GM19043 (cell line): ENCODE measurements around the gene PRSS12.
"Not testable (repeated sequence)": the region's sequence is repeated elsewhere in the genome, so short reads cannot be mapped to it uniquely, and the experiment has no call there.

Experiments
- ATAC-seq: cut with Tn5 transposase; IDR thresholded peaks from one replicate; pipeline ENCODE4 v1.9.1; 2021; ENCODE audit warnings: low read depth; ENCODE audit not compliant: unreplicated experiment

The PRSS12 gene

GRCh38 chr4:118326585-118326984 lies 26.2 kb downstream of the PRSS12 start:
- no peak for ATAC-seq

GRCh38 chr4:118325431-118325830 lies 27.4 kb downstream of the PRSS12 start:
- no peak for ATAC-seq

DNA sequence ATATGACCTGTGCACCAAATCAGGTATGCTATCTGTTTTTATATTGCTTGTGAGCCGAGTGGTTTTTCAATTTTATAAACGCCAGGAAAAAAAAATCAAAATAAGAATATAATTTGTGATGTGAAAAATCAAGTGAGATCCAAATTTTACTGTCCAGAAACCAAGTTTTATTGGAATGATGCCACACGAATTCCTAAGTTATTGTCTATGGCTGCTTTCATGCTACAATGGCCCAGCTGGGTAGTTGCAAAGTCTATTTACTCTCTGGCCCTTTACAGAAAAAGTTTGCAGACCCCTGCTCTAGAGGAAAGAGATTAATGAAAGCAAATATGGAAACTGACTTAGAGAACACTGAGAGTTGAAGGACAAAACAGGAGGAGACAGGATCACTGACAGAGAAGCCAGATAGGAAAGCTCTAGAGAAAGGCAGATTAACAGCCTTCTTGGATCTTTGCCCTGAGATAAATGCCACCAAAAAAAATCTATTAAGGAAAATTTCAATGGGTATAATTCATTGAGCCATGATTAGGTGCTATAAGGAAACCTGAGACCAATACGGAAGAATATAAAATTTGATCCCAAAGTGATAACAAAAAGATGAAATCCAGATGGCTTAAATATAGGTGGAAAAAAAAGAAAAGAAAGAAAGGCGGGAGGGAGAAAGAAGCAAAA lies 29.8 kb downstream of the PRSS12 start:
- ATAC-seq: no peak

- ATAC-seq: no peak
These were observed 33.9 kb downstream of the PRSS12 start for GRCh38 chr4:118318931-118319330.

DNA sequence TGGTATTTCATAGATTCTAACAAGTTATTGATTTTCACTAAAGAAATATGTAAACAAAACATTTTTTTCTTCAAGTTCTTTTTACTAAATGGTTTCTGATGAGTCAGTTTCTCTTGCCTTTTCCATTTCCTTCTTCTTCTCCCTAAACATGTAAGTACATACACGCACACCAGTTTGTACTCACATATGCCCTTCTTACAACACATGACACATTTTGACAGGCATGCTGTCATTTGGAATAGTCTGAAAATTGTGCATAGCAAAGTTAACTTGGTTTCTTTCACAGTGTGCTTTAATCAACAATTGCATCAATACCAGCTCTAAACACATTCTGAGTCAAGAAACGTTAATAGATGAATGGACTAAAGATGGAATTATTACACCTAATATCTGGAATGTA lies 35.1 kb downstream of the PRSS12 start:
- ATAC-seq: no peak

DNA sequence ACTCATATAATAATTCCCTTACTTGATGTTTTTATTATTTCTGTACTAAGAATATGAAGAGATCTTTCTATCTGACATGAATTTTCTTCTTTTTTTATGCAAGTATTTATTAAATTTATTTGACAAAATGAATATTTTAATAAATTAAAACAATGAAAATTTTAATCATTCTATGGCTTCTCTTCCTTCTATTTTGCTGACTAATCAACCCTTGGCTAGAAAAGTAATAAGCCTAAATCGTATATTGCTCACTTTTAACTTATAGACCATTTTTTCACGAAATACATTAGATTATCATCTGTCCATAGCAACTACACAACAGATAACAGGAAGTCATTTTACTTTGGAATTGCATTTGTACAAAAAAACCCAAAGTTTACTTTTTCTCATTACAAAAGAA lies 38.6 kb downstream of the PRSS12 start:
- ATAC-seq: no peak

DNA sequence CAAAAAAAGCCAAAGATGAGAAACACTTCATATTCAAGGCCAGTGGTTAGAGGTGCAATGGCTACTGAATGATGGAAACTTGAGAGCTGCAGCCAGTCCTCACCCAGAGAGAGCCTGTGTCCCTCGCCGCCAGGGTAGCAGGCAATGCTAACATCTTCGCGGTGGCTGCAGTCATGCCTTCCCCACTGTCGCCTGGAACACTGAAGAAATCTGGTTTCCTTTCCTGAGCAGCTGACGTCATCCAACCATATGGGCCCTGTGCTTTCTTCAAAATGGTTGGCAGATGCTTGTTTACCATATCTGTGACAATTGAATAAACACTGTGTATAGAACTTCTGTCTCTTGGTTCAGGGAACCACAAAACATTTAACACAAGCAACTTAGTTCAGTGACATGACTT lies 39.7 kb downstream of the PRSS12 start:
- no peak for ATAC-seq

DNA sequence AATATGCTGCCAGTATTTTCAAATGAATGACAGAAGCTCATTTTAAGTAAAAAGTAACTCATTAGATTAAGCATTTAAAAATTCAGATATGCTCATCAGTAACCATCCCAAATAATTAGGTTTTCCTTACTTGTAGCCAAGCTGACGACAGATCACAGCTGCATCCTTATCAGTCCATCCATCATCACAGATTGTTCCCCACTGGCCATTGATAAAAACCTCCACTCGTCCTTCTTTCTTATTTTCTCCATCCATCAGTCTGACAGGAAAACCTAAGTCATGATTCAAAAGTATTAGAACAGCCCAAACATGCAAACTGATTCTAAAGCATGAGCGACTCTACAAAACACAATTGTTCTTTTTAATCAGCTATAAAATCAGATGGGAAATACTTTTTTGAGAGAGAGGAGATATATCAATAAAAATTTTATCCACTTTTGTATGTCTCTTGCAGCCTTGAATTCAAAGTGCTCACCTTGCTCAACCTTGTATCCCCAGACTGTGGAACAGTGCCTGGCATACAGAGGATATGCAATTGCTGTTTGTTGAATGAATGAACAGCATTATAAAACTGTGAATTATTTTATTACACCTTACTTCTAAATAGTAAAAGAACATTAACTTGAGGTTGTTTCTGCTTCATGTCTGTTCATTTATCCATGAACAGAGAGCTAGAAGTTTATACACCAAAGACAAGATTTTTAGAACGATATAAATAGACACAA lies 44.3 kb downstream of the PRSS12 start:
- ATAC-seq: no peak

GRCh38 chr4:118307643-118308042 lies 45.2 kb downstream of the PRSS12 start:
- no peak for ATAC-seq

DNA sequence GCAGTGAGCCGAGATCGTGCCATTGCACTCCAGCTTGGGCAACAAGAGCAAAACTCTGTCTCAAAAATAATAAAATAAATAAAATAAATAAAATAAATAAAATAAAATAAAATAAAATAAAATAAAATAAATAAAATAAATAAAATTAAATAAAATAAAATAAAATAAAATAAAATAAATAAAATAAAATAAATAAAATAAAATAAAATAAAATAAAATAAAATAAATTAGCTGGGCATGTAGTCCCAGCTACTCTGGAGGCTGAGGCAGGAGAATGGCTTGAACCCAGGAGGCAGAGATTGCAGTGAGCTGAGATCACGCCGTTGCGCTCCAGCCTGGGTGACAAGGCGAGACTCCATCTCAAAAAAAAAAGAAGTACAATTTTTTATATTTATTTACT lies 53.2 kb downstream of the PRSS12 start:
- not testable (repeated sequence) for ATAC-seq

- ATAC-seq: no peak
These were observed 56.1 kb downstream of the PRSS12 start for GRCh38 chr4:118296729-118297128.

DNA sequence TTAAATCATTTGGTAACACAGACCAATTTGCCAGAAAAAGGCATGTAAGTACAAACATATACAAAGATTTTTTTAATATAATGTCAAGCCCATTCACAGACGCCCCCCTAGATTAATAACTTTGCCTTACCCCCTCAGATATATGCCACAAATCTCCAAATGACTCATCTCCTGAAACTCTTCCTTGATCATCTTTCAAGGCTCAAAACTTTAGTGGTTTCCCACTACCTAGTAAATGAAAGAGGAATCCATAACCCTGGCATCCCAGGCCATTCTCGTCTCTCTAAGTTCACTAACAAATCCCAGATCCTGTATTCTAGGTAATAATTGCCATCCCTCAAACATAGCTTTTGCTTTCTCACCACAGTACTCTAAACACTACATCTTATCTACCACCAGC lies 61.9 kb downstream of the PRSS12 start:
- no peak for ATAC-seq

DNA sequence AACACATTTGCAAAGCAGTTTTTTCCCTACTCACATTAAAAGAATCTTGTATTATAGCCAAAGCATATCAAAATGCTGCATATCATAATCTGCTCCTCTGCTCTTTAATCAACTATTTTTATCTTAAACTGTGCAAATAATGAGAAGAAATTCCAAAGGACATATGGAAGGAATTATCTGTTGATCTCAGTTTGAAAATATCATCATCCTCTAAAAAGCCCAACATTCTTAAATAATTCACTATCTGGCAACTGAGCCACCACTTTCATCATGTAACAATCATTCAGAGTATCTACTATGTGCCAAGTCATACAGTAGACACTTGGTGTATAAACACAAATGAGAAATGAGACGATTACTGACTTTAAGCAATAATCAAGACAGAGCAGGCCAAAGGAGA lies 63.0 kb downstream of the PRSS12 start:
- no peak for ATAC-seq

DNA sequence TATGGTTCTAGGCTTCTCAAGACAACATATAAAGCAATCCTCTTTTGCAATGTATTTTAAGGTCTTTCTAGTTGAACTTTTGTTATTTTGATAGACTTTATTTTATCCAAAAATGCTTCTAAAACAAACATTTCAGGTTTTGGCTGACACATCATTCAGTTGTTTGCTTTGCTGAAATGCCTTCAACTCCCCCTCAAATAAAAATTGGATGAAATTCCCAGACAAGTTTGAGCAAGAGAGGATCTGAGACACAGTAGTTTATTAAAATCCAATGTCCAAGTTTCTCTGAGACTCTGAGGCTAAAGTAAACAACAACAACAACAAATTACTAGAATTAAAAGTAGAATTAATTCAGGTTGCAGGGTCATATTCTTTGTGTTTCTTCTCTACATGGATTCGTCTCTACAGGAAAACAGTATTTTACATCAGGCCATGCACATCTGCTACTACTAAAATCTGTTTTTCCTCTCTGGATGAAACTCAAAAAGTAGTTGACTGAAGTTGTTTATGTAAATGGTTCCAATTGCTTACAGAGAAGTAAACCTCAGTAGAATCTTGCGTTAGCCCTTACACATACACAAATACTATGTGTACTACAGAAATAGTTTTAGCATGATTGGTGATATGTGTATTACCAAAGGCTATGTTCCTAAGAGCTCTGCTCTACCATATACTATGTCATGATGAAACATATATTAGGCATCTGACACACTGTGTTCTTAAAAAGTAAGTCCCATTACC lies 64.9 kb downstream of the PRSS12 start:
- ATAC-seq: no peak

DNA sequence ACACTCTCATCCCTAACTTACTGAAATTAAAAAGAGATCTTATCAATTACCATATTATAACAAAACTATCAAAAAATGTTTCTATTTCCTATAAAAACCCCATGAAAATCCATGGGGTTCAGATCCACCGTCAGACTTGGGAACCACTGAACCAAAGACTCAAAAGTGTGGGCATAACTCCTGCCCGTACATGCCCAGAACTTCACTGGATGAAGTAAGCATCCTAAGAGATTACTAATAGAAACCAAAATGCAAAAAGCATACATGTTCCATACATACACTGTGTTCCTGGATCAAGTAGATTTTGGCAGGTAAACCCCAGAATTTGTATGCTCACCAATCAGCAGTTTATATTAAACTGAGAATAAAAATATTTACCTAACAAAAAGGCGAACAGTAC lies 66.1 kb downstream of the PRSS12 start:
- ATAC-seq: no peak

GRCh38 chr4:118285931-118286330 lies 66.9 kb downstream of the PRSS12 start:
- no peak for ATAC-seq

GRCh38 chr4:118284169-118284568 lies 68.6 kb downstream of the PRSS12 start:
- peak; percentile 42 for ATAC-seq

- ATAC-seq: no peak
These were observed 70.1 kb downstream of the PRSS12 start for GRCh38 chr4:118282692-118283091.

- no peak for ATAC-seq
These were observed 71.0 kb downstream of the PRSS12 start for GRCh38 chr4:118281611-118282442.

DNA sequence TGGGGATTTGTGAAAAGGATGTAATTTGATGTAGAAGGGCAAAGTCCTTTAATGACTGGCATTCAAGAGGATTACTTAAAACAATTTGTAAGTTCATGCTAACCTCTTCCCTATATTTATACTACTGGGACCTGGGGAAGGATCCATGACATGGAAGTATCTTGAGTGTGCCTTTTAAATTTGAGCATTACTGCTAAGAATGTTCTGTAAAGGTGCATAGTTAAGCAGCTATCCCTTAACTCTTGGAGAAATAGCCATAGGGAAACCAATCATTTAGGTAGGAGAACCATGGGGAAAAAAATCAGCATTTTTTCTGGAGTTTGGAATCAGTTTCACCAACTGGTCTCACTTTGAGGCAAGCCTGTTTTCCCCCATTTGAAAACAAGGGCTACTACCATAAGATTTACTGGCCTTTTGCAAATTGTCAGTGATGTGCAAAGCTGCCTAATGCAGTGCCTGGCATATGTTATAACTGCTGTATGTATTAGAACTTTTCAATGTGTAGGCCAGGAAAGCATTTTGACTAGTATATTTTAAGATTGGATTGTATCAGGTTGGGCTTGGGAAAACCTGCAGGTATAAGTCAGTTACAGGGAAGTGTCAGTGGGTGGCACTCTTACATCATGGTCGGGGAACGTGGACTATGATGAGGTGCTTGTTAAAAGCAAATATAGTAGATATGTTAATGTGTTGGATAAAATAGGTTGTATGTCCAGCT lies 72.1 kb downstream of the PRSS12 start:
- peak; percentile 22 for ATAC-seq
